ENCODE data around the gene LUM.
A peak's percentile ranks its signal among the peaks of the same experiment; 100 is the strongest.

Gene LUM, protein sequence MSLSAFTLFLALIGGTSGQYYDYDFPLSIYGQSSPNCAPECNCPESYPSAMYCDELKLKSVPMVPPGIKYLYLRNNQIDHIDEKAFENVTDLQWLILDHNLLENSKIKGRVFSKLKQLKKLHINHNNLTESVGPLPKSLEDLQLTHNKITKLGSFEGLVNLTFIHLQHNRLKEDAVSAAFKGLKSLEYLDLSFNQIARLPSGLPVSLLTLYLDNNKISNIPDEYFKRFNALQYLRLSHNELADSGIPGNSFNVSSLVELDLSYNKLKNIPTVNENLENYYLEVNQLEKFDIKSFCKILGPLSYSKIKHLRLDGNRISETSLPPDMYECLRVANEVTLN

DNA sequence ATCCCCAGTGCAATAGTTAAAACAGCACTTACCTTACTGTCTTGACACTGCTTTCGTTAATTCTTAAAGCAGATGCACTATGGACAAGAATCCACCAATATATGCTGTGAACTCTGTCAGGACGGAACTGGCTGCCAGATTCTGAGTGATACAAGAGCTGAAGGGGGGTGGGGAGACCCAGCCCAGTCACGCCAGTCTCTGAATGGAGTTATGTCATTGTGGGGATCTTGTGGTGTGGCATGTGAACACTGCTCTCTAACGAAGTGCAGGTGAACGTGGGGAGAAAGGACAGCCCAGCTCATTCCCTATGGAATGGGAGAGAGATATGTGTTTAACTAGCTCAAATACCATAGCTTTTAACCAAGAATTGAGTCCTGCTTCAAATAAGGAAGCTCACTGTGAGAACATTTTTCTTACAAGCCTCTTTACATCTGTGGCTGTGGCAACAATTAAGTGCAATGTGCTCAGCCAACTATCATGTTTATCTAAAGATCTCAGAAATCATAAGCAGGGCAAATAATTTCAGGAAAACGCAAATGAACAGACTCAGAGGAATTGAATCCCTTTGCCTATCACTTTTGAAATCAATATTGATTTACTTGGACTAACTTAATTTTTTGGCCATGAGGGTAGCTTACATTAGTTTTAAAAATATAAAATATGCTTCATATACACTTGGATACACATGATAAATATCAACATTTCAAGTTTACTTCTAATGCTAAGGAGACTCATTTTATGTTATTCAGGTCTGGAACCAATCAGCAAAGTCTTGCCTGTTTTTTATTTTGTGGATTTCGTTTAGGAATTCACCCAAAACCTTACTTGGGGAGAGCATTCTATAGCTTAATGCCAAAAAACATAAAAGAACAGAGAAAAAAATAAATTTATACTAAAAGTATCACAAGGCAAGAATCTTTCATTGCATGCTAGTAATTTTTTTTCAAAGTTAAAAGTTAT lies at the start of gene LUM:
Gene LUM (minus strand): TSS at position 129 of the 960 bp plus-strand sequence. CDS start 2,515 bp downstream, outside the sequence.
- DNase-seq (ENCODE audit: low spot score) = peak; percentile 57

DNA sequence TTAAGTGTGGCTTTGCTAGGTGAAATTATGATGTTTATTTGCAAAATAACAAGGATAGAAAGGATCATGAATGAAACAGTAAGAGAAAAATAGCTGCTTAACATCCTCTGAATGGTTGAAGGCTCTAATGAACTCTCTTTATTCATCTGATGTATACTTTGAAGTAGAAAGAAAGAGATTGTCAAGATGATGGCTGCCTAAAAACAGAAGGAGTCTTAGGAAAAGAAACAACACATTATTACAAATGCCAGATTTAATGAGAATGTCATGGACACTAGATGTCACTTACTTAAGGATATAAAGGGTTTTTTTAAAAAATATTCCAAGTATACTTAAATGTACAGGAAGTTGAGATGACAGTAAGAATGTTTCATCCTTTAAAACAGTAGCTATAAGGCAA lies 49.7 kb upstream of the LUM start:
- DNase-seq (ENCODE audit: low spot score) = no peak

DNA sequence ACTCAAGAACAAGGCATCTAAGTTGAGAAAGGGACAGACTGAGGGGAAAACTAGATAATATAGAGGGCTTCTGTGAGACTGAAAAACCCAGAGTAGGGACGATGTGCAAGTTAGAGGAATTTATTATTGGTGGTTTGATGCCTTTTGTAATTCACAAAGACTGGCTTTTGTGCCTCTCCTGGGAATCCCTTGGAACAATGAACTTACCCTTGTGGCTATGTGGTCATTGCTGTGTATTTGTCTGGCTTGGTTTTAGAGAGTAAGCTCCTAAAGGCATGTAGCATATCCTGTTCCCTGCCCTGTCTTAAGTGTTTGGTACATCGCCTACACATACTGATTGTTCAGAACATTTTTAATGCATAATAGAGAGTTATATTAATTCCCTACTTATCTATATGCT lies 44.7 kb upstream of the LUM start:
- DNase-seq (ENCODE audit: low spot score) = no peak

DNA sequence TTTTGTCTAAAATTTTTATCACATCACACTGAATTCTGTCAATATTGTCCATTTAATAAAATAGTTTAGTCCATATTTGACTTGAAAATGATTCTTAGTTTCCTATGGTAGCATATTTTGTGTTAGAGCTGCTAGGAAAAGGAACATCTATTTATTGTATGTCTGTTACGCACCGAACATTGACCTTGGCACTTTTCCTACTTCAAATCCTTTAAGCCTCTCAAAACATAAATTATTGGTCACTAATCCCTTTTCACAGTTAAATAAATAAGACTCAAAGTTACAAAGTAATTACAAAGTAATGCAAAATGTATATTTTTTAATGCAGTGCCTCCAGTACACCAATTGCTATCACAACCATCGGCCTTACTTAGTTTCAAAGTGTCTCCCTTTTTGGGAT lies 42.8 kb upstream of the LUM start:
- DNase-seq (ENCODE audit: low spot score) = no peak

DNA sequence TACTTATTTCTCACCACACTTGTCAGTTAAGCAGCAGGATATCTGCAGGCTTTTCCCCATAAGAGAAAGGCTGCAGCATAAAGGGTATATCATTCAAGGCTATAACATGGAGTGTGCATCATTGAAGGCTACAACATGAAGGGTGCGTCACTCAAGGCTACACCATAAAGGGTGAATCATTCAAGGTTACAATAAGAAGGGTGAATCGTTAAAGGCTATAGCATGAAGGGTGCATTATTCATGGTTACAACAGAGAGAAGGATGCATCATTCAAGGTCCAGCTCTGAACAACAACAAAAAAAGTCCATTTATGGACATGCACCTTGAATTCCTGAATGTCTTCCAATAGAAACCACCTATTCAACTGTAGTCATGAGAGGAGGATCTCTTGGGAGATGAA lies 32.8 kb upstream of the LUM start:
- DNase-seq (ENCODE audit: low spot score) = no peak

DNA sequence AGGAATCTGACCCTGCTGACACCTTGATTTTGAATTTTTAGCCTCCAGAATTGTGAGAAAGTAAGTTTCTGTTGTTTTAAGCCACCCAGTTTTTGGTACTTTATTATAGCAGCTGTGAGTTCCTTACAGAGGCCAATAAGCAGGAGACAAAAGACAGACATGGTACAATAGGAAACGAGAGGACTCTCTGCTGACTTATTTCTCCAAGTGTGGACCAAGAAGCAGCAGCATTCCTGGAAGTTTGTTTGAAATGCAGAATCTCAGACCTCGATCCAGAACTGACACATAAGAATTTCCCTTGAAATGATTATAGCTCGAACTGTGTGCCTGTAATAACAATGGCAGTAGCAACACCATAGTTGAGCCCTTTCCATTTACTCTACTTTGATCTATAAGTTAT lies 31.9 kb upstream of the LUM start:
- no peak for DNase-seq (ENCODE audit: low spot score)

DNA sequence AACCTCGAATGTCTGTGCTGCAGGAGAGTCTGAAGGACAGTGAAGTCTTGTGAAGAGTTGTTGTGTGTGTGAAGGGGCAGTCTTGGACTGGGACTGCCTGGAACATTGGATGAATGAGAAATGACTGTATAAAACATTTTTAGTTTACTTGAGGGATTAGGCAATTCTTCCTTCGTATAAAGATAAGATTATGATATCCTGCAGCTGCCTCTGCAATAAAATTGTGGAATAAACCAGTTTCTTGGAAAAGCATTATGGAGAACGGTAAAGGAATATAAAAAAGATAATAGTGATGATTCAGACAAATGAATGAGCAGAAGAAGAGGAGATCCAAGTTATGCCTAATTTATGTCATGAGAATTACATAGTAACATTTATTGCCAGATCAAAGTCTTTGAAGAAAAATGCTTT lies 30.9 kb upstream of the LUM start:
- DNase-seq (ENCODE audit: low spot score) = no peak

DNA sequence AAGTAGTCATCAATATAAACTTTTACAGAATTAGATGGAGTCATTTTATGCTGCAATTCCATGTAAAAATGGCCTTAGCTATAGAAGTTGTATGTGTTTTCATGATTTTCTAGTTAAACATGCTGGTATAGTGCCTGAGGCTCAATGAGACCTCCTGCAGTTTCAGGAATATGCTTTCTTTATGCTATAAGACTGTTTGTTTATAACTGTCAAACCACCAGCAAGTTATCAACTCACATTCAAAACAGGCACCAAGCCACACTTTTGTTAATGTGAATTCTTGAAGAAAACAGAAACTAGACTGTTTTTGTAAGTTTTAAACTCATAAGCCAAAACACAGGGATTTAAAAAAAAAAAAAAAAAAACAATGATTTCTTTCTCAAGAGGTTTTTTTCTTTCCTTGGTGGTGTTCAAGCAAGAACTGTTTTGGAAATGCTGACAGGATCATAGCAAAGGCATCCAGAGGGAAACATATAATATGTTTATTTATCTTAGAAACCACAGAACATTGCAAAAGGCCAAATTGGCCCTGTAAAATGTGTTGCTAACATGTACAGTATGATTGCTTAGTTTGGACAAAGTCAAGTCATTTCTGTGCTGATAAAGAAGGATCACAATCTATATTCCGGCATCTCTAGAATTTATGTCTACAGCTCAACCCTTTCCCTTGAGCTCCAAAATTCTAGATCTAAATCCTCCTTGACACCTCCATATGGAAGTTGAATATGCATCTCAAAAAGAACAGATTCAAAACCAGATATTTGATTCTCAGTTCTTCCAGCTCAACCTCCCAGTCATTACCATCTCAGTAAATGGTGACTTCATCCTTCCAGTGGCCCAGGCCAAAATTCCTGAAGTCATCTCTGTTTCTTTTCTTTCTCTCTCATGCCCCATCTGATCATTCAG lies 29.0 kb upstream of the LUM start:
- DNase-seq (ENCODE audit: low spot score) = no peak

DNA sequence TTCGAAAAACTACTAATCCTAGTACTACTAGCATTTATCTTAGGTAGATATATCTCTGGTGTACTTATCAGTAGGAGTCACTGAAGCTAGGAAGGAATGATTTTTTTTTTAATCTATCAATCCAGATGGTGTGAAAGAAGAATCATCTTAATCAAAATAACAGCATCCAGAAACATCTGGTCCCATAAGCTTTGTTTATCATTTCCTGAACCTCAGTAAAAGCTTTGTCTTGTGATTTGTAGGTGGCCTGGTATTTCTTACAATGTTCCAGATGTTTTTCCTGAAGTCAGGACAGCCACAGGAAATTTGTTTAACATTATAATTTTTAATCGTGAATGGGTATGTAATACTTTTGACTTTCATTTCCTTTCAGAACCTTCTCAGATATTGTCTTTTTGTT lies 28.0 kb upstream of the LUM start:
- no peak for DNase-seq (ENCODE audit: low spot score)

DNA sequence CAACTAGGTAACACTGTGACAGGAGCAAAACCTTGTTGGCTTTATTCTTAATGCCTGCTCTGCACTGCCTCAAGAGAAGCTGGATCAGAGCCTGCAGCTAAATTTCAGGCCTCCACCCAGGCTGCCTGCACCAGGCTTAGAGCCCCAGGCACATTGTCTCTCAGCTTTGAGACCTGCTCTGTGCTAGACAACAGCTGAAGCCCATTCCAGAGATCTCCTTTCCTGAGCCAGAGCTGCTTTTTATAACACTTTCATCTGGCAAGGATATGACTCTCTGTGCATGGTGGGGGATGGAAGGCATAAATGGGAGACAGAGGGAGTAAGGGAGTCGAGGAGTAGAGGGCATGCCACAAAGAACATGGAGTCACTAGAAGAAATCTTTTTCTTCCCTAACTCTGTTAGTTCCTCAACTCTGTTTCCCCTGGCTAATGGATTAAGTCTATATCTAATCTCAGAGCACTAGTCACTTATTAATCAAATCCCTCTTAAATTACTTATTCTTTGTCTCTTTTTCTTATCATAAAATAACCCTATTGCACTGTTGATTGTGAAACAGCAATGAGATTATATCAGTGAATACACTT lies 27.1 kb upstream of the LUM start:
- peak; percentile 54 for DNase-seq (ENCODE audit: low spot score)

DNA sequence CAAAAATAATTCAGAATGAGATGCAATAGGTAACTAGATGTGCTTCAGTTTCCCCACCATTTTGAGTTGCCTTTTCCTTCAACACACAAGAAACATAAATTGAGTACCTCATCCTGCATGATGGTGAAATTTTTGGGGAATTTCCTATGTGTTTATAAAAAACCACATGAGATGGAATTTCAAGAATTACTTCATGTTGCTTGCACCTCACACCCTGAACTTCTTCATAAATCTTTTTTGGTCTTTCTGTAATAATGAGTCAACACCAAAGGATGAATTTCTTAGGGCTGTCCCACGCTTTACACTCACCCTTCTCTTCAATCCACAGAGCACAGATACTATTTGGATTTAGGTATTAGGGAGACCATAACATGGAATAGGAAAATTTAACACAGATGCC lies 22.6 kb upstream of the LUM start:
- DNase-seq (ENCODE audit: low spot score) = no peak

DNA sequence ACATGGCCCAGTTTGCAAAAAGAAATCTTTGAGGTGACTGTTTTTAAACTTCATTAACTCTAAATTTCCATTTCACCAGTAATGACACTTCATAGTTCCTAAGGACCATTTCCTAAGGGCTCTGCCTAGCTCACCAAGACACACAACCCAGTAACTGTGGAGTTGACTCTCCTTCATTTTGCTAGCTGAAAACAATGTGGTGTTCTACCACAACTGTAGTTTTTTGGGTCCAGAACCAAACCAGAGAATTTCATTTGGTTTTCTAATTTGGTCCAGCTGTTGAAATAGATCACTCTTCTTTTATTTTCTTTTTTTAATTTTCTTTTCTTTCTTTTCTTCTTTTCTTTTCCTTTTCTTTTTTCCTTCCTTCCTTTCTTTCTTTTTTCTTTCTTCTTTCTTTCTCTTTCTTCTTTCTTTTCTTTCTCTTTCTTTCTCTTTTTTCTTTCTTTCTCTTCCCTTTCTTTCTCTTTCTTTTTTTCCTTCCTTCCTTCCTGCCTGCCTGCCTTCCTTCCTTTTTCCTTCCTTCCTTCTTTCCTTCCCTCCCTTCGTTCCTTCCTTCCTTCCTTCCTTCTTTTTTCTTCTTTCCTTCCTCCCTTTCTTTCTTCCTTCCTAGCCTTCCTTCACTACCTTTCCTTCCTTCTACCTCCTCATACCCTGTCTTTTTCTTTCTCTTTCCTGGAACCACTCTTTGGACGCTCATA lies 18.5 kb upstream of the LUM start:
- no peak for DNase-seq (ENCODE audit: low spot score)

DNA sequence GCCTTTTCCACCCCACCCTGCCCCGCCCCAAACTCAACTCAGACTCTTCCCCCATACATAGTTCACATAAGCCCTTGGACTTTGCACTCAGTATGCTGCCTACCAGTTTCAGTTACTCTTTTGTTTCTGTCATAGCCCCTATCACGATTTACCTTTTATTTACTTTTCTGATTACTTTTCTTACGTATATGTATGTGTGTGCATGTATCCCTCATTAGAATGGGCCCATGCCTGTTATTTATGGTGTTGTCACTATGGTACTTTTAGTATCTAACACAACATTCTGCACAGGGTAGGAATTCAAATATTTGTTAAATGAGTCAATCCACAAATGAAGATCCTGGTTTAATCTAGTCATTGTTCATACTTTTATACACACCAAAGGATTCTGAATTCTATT lies 16.5 kb upstream of the LUM start:
- no peak for DNase-seq (ENCODE audit: low spot score)

DNA sequence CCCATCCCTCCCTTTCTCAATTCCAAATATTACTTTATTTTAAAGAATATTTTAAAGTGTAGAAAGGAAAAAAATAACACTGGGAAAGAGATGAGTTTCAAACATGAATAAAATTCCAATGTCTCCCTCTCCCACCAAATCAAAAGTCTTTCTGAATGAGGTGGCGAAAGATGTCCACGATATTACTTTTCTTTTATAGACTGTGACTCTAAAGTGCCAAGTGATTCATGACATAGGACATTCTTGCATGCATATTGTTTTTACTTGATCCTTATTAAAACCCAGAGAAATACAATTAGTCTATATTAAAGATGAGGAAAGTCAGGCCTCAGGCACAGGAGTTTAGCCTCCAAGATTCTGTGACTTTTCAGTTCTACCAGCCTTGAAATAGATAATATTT lies 16.0 kb upstream of the LUM start:
- no peak for DNase-seq (ENCODE audit: low spot score)

DNA sequence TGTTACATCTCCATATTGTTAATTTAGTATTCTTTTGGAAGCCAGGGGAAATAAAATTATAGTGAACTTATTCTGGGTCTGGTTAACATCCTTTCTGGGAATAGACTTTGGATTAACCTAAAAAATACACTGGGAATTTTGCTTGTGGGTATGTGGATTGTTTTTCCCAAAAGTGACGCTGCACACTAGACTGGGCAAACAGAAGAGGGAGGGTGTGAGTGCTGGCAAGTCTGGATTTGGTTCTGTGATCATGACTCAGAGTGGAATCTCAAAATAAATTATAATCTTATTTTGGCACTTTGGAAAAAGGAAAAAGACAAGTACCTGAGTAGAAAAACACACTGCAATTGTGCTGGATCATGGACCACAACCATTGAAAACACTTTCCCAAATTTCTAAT lies 15.2 kb upstream of the LUM start:
- DNase-seq (ENCODE audit: low spot score) = no peak

DNA sequence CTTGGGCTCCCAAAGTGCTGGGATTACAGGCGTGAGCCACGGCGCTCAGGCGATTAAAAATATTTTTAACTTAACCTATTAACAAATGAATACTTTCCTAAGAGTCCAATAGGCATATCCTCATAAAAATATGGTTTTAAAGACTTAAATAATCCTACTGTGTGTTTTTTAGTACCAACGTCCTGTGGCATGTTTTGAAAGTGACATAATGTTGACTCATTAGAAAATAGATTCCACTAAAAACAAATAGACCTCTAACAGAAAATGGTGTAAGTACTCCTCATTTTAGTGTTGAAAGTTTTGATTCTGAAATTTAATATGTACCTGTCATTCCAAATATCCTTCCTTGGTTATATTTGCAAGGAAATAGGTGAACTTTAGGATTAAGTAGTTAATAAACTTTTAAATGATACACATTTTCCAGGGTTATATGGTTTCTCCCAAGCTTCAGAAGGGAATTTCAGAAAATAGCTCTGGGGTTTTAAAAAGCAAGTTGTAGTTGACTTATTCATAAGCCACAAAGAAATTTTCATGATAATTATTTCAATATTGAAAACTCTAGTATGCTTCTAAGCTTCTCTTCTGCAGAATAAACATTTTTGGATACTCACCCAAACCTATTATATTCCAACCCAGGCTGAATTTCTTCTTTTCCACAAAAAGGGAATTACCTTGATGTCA lies 12.1 kb upstream of the LUM start:
- no peak for DNase-seq (ENCODE audit: low spot score)

DNA sequence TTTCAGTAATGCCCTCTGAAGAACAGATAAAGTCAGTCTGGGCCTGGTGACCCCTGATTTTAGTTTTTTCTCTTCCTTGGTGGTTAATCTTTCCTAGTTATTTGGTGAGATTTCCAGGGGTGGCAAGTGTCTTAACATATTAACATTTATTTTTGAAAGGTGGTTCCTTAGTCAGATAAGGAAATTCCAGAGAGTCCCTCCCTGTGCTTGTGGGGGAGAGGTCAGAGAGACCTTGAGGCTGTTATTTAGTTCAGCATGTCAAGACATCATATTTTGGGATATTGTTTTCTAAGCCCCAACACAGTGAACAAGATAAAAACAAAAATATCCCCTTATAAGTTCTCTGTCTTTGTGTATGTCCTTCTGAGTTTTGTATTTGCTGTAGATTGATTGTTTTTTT lies 9.5 kb upstream of the LUM start:
- no peak for DNase-seq (ENCODE audit: low spot score)

DNA sequence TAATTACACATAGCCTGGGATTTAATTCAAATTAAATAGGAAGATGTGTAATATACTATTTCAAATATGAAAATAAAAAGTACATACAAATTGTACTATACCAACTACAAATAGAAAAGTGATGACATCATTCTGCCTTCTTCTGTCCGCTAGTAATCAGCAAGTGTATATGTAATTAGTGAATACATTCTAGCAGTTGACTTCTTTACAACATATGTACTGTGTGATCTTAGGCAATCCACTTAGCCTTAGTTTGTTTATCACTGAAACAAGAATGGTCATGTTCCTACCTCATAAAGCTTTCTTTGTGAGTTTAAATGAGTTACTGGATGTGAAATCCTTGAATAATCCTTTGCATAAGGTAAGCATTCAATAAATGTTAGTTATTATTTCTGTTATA lies 7.8 kb upstream of the LUM start:
- DNase-seq (ENCODE audit: low spot score) = no peak

DNA sequence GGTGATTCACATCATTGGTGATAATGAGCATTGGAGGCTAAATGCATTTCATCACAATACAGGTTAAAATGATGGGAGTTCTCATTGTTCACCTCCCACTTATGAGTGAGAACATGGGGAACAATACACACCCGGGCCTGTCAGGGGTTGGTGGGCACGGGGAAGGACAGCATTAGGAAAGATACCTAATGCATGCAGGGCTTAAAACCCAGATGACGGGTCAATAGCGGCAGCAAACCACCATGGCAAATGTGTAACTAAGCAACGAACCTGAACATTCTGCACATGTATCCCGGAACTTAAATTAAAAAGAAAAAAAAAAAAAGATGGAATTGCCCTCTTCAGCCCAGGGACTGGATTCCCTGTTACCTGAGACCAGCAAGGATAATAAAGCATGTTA lies 2.3 kb upstream of the LUM start:
- DNase-seq (ENCODE audit: low spot score) = no peak

DNA sequence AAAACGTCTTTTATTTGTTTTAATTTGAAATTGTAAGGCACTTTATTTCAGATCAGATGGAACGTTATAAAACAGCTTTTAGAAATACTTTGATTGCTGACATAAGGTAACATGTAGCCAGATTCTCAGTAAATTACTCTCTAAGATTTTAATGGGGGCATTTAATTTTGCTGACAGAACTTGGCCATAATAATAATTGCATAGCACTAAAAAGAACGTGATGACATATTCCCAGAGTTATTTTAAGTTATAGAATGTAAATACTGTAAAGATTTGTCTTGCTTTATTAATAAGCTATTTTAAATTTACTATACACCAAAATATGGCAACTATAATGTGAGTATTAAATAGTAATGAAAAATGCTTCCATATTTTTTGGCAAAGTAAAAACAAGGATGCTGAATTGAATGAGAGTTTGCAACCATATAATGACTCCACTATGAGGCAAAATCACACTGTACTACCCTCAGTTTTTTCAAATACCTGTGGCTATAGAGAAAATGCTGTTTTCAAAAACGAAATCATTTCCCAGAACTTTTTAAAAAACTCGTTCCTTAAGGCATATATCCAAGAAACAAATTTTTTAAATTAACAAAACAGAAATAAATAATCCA lies 876 bp downstream of the LUM start:
- DNase-seq (ENCODE audit: low spot score) = no peak
